B cell (primary cell): ENCODE results near the gene KIAA1217. TPM values are rescaled to one million over a fixed set of nuclear protein-coding genes. Genes with fewer than 3 reads are reported as not detected.

Source experiments
- ATAC-seq: fragments of 200-7000 bp; cut with Tn5 transposase; one replicate; pipeline ENCODE4 v1.10.0; 2021; ENCODE audit warnings: low read depth, mild to moderate bottlenecking, moderate number of reproducible peaks, moderate library complexity
- CTCF ChIA-PET: fragments of 350-600 bp; sonication (Branson Sonifier 250); formaldehyde crosslinking; loops from one replicate; lab custom pipeline; 2021; ENCODE audit warnings: antibody characterized with exemption, inconsistent platforms; lab: Charles Lee
- POLR2A ChIA-PET: fragments of 350-600 bp; sonication (Branson Sonifier 250); formaldehyde crosslinking; loops from one replicate; lab custom pipeline; 2021; ENCODE audit warnings: antibody characterized with exemption; lab: Charles Lee
- DNase-seq: peaks from one replicate; pipeline ENCODE4 v3.0.0; 2013
- H2AFZ ChIP-seq: 2 replicates; pipeline ENCODE4 v1.6.1; 2012; ENCODE audit warnings: mild to moderate bottlenecking, low read depth, low read length; ENCODE audit not compliant: insufficient read depth, poor library complexity, severe bottlenecking
- H3K27ac ChIP-seq, 2 donors: 1 replicate in 1 of 2; 2 replicates in 1 of 2; pipeline ENCODE4 v1.5.1; 2012 to 2013; ENCODE audit warnings: low read length in 2 of 2, mild to moderate bottlenecking in 2 of 2, moderate library complexity in 1 of 2
- H3K27me3 ChIP-seq, 4 experiments: fragments of 200-600 bp in 1 of 4; sonication (generic) in 1 of 4; replicated peaks in 1 of 4; 1 replicate in 2 of 4; 2 replicates in 2 of 4; pipeline versions ENCODE4 v1.6.1 to v1.7.0; 2013 to 2016; ENCODE audit warnings: low read length in 3 of 4, mild to moderate bottlenecking in 2 of 4, mixed read lengths in 1 of 4, moderate library complexity in 1 of 4; ENCODE audit not compliant: insufficient read depth in 4 of 4, control insufficient read depth in 3 of 4; ENCODE audit errors: control extremely low read depth in 1 of 4
- H3K36me3 ChIP-seq, 2 experiments: replicated peaks in 1 of 2; 1 replicate in 1 of 2; 2 replicates in 1 of 2; pipeline versions ENCODE4 v1.6.1 to v1.7.1; 2013; ENCODE audit warnings: low read length in 1 of 2; ENCODE audit not compliant: insufficient read depth in 2 of 2, control insufficient read depth in 1 of 2; ENCODE audit errors: control extremely low read depth in 1 of 2, extremely low read depth in 1 of 2
- H3K4me1 ChIP-seq, 2 donors: fragments of 200-600 bp in 1 of 2; sonication (generic) in 1 of 2; 1 replicate in 1 of 2; 2 replicates in 1 of 2; pipeline versions ENCODE4 v1.5.1 to v1.6.1; 2013 to 2017; ENCODE audit warnings: low read length in 2 of 2; ENCODE audit not compliant: control insufficient read depth in 2 of 2, insufficient read depth in 2 of 2
- H3K4me2 ChIP-seq: replicated peaks from 2 replicates; pipeline ENCODE3; 2012; ENCODE audit warnings: mild to moderate bottlenecking, low read depth, low read length; ENCODE audit not compliant: poor library complexity, severe bottlenecking
- H3K4me3 ChIP-seq, 5 experiments: fragments of 200-600 bp in 1 of 5; sonication (generic) in 1 of 5; 1 replicate in 3 of 5; 2 replicates in 2 of 5; pipeline versions ENCODE4 v1.5.1 to v1.7.0; 2011 to 2016; ENCODE audit warnings: low read length in 4 of 5, mild to moderate bottlenecking in 4 of 5, low read depth in 2 of 5, control low read depth in 1 of 5, moderate library complexity in 1 of 5; ENCODE audit not compliant: insufficient read depth in 1 of 5; ENCODE audit errors: control extremely low read depth in 1 of 5, extremely low read depth in 1 of 5
- H3K79me2 ChIP-seq: fragments of 200-600 bp; sonication (generic); one replicate; pipeline ENCODE4 v1.6.0; 2016; ENCODE audit warnings: low read length; ENCODE audit not compliant: control insufficient read depth, insufficient read depth
- H3K9ac ChIP-seq: fragments of 200-600 bp; sonication (generic); 2 replicates; pipeline ENCODE4 v1.6.1; 2017; ENCODE audit warnings: mild to moderate bottlenecking, low read length, moderate library complexity
- H3K9me3 ChIP-seq, 3 donors: one replicate each; pipeline versions ENCODE4 v1.6.1 to v1.7.1; 2013; ENCODE audit warnings: low read length in 2 of 3; ENCODE audit not compliant: control insufficient read depth in 2 of 3, insufficient read depth in 1 of 3; ENCODE audit errors: control extremely low read depth in 1 of 3
- H4K20me1 ChIP-seq: 2 replicates; pipeline ENCODE4 v1.6.0; 2012; ENCODE audit warnings: mild to moderate bottlenecking, low read length; ENCODE audit not compliant: insufficient read depth, control insufficient read depth, poor library complexity, severe bottlenecking
- H3K27ac Mint-ChIP-seq: one replicate; pipeline ENCODE4 v1.8.0; 2021; ENCODE audit warnings: mixed read lengths
- H3K27me3 Mint-ChIP-seq: one replicate; pipeline ENCODE4 v1.8.0; 2021; ENCODE audit warnings: mixed read lengths
- H3K4me1 Mint-ChIP-seq: one replicate; pipeline ENCODE4 v1.8.0; 2021; ENCODE audit warnings: mixed read lengths
- H3K4me3 Mint-ChIP-seq: one replicate; pipeline ENCODE4 v1.8.0; 2021; ENCODE audit warnings: mixed read lengths
- H3K9me3 Mint-ChIP-seq: one replicate; pipeline ENCODE4 v1.8.0; 2022; ENCODE audit warnings: mixed read lengths; ENCODE audit not compliant: insufficient read depth
- CTCF ChIP-seq: fragments of 200-600 bp; IDR thresholded peaks from one replicate; pipeline ENCODE4 v1.8.0; 2022; ENCODE audit warnings: antibody characterized with exemption, mild to moderate bottlenecking
- EZH2 ChIP-seq: IDR thresholded peaks from 2 replicates; pipeline ENCODE4 v1.6.1; 2012; ENCODE audit warnings: borderline replicate concordance, low read depth, mild to moderate bottlenecking, moderate library complexity, low read length; ENCODE audit not compliant: insufficient read depth, poor library complexity, severe bottlenecking
- WGBS: methylation state at CpG from one replicate; pipeline ENCODE4 v1.1.5; 2013; ENCODE audit warnings: missing lambda C conversion rate; ENCODE audit not compliant: insufficient coverage; 5-methylcytosine and 5-hydroxymethylcytosine counted together
- intact Hi-C: fragments of 100-400 bp; cut with micrococcal nuclease; formaldehyde crosslinking; loops from one replicate; pipeline ENCODE4 v1.10.0; 2022
- polyA plus RNA-seq: library from polyadenylated mRNA; depleted of rRNA; stranded (reverse); fragments of >200 nt; gene quantifications from 2 replicates; pipeline ENCODE4 v1.2.3, GENCODE V29; 2012
- total RNA-seq, 2 donors: library from RNA; stranded (reverse); fragments of 120-200 nt in 1 of 2; gene quantifications; 1 replicate in 1 of 2; 2 replicates in 1 of 2; pipeline versions ENCODE4 v1.2.3 to v1.2.4, GENCODE V29; 2013 to 2022

The KIAA1217 gene
- total and polyA plus RNA-seq, 2 donors (not counting 1 experiment from before 2014, with no cell fraction given), result 0.67 TPM; not detected in 1

DNA sequence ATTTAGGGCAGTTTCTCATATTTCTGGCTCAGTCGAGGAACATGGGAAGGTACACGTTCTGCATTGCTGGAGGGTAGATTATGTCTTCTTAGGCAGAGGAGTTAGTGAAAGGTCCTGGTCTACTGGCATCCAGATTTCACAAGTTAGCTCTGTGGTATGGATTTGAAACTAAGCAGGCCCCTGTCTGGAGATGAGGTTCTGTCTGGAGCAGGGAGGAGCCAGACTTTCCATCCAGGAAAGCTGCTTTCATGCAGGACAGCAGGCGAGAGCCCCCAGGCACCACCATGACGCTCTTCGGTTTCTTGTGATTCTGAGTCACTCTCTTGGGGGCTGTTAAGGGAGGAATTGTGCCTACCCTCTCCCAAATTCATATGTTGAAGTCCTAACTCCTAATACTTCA is 184.3 kb downstream of the KIAA1217 start:
- no peak for ATAC-seq
- no peaks in the 10 kb centered on the region for H3K4me1 ChIP-seq
- no peak overlapping the region for H3K4me3 Mint-ChIP-seq
- CTCF ChIA-PET, result no interaction called here
- H3K27me3 Mint-ChIP-seq, result peaks cover 3% of the 10 kb centered on the region
- H3K9me3 Mint-ChIP-seq, result peaks cover 2% of the 10 kb centered on the region
- H3K27ac ChIP-seq, result no peak overlapping the region
- TF ChIP-seq EZH2, result no peak
- TF ChIP-seq CTCF, result no peak
- no peak overlapping the region for H3K4me2 ChIP-seq
- H3K9me3 ChIP-seq, result peaks cover 0 to 6% (median 0%) of the 10 kb centered on the region in 3 donors
- intact Hi-C loops, result no loop called here
- no peak for DNase-seq
- H3K4me1 Mint-ChIP-seq, result no peaks in the 10 kb centered on the region
- POLR2A ChIA-PET, result no interaction called here
- no peak overlapping the region for H3K27ac Mint-ChIP-seq
- WGBS, result 100% methylated on average over 2 of the region's 5 CpGs
- no peak overlapping the region for H2AFZ ChIP-seq
- H4K20me1 ChIP-seq, result no peaks in the 10 kb centered on the region
- H3K9ac ChIP-seq, result no peak overlapping the region
- no peaks in the 10 kb centered on the region for H3K79me2 ChIP-seq
- H3K4me3 ChIP-seq, result no peak overlapping the region
- no peaks in the 10 kb centered on the region for H3K36me3 ChIP-seq
- no peaks in the 10 kb centered on the region for H3K27me3 ChIP-seq

GRCh38 chr10:24394461-24395190 is 185.7 kb downstream of the KIAA1217 start:
- Histone ChIP-seq H3K36me3 (no peaks in the 10 kb centered on the region), H2AFZ (no peak overlapping the region), H3K9ac (no peak overlapping the region), H3K27me3 (no peaks in the 10 kb centered on the region), H3K4me3 (no peak overlapping the region), H3K4me1 (no peaks in the 10 kb centered on the region), H4K20me1 (no peaks in the 10 kb centered on the region), H3K9me3 (peaks cover 0 to 4% (median 0%) of the 10 kb centered on the region in 3 donors), H3K4me2 (no peak overlapping the region), H3K27ac (no peak overlapping the region), H3K79me2 (no peaks in the 10 kb centered on the region)
- ATAC-seq (no peak), DNase-seq (no peak)
- intact Hi-C loops, result no loop called here
- Mint-ChIP-seq H3K27me3 (peaks cover 3% of the 10 kb centered on the region), H3K4me1 (no peaks in the 10 kb centered on the region), H3K4me3 (no peak overlapping the region), H3K27ac (no peak overlapping the region), H3K9me3 (peaks cover 2% of the 10 kb centered on the region)
- TF ChIP-seq CTCF, result no peak
- no peak for TF ChIP-seq EZH2
- 79% methylated on average over 6 of the region's 9 CpGs for WGBS
- ChIA-PET CTCF (no interaction called here), POLR2A (no interaction called here)
